Smooth muscle cell (in vitro differentiated cells): Measurements from ENCODE around the gene RND3. TPM values are rescaled to one million over a fixed set of nuclear protein-coding genes. Genes with fewer than 3 reads are reported as not detected.

Source experiments
- DNase-seq: peaks from one replicate; lab custom pipeline; 2025; ENCODE audit not compliant: unreplicated experiment; lab: John Stamatoyannopoulos, UW
- H2AFZ ChIP-seq: fragments of 200-600 bp; sonication (generic); 2 replicates; pipeline ENCODE4 v1.6.0; 2016; ENCODE audit warnings: antibody characterized with exemption, low read depth, mild to moderate bottlenecking
- H3F3A ChIP-seq: fragments of 200-600 bp; sonication (generic); 2 replicates; pipeline ENCODE4 v1.6.0; 2017; ENCODE audit warnings: antibody characterized with exemption, low read depth
- H3K27ac ChIP-seq: fragments of 200-600 bp; sonication (generic); 2 replicates; pipeline ENCODE4 v1.5.1; 2016; ENCODE audit warnings: low read depth, mild to moderate bottlenecking
- H3K27me3 ChIP-seq: fragments of 200-600 bp; sonication (generic); 2 replicates; pipeline ENCODE4 v1.6.1; 2016; ENCODE audit warnings: low read depth, mild to moderate bottlenecking
- H3K36me3 ChIP-seq: fragments of 200-600 bp; sonication (generic); 2 replicates; pipeline ENCODE4 v1.5.1; 2016; ENCODE audit warnings: low read depth
- H3K4me1 ChIP-seq: fragments of 200-600 bp; sonication (generic); 2 replicates; pipeline ENCODE4 v1.5.1; 2016; ENCODE audit warnings: low read depth
- H3K4me2 ChIP-seq: fragments of 200-600 bp; sonication (generic); 2 replicates; pipeline ENCODE4 v1.6.0; 2016; ENCODE audit warnings: mild to moderate bottlenecking
- H3K4me3 ChIP-seq: fragments of 200-600 bp; sonication (generic); 2 replicates; pipeline ENCODE4 v1.5.1; 2016; ENCODE audit warnings: mild to moderate bottlenecking
- H3K79me2 ChIP-seq: fragments of 200-600 bp; sonication (generic); 2 replicates; pipeline ENCODE4 v1.6.0; 2016; ENCODE audit warnings: low read depth, mild to moderate bottlenecking
- H3K9ac ChIP-seq: fragments of 200-600 bp; sonication (generic); 2 replicates; pipeline ENCODE4 v1.6.0; 2016; ENCODE audit warnings: low read depth
- H3K9me3 ChIP-seq: fragments of 200-600 bp; sonication (generic); replicated peaks from 2 replicates; pipeline ENCODE4 v1.5.1; 2016; ENCODE audit warnings: low read depth
- H4K20me1 ChIP-seq: fragments of 200-600 bp; sonication (generic); 2 replicates; pipeline ENCODE4 v1.6.0; 2016; ENCODE audit warnings: low read depth
- CTCF ChIP-seq: fragments of 200-600 bp; sonication (generic); IDR thresholded peaks from 2 replicates; pipeline ENCODE4 v1.5.1; 2017; ENCODE audit warnings: borderline replicate concordance, mild to moderate bottlenecking, antibody characterized with exemption; ENCODE audit not compliant: insufficient read depth, poor library complexity, severe bottlenecking
- WGBS: methylation state at CpG from one replicate; pipeline ENCODE4 v1.1.7; 2016; ENCODE audit warnings: low lambda C conversion rate; 5-methylcytosine and 5-hydroxymethylcytosine counted together
- polyA plus RNA-seq: library from polyadenylated mRNA; unstranded; fragments of >200 nt; fragmentation: Nextera tagmentation; extraction: Ambion mirVana; gene quantifications from 2 replicates; pipeline ENCODE4 v1.2.1, GENCODE V29; 2016
- total RNA-seq: library from RNA; depleted of rRNA; stranded (reverse); fragments of >200 nt; gene quantifications from 2 replicates; pipeline ENCODE4 v1.2.3, GENCODE V29; 2014

Gene RND3
- total and polyA plus RNA-seq, 2 experiments from 2014 or later = 125 to 256 TPM

- Histone ChIP-seq H4K20me1 (no peaks in the 10 kb centered on the region), H3K9me3 (no peaks in the 10 kb centered on the region), H3F3A (peaks cover 5% of the 10 kb centered on the region), H3K9ac (peak overlapping the region; percentile 91), H3K27me3 (no peaks in the 10 kb centered on the region), H3K27ac (peak overlapping the region; percentile 100), H3K36me3 (no peaks in the 10 kb centered on the region), H3K4me2 (peak overlapping the region; percentile 47), H2AFZ (no peak overlapping the region), H3K4me1 (peaks cover 25% of the 10 kb centered on the region), H3K79me2 (no peaks in the 10 kb centered on the region), H3K4me3 (no peak overlapping the region)
- TF ChIP-seq CTCF = no peak
- DNase-seq = no peak
These were observed 39.4 kb upstream of the RND3 start for GRCh38 chr2:150526827-150527226.

GRCh38 chr2:150526006-150526405 lies 38.5 kb upstream of the RND3 start:
- Histone ChIP-seq H3K27me3 (no peaks in the 10 kb centered on the region), H2AFZ (no peak overlapping the region), H3K79me2 (no peaks in the 10 kb centered on the region), H3F3A (peaks cover 5% of the 10 kb centered on the region), H3K9ac (peak overlapping the region; percentile 91), H3K36me3 (no peaks in the 10 kb centered on the region), H3K4me3 (no peak overlapping the region), H3K27ac (peak overlapping the region; percentile 100), H3K9me3 (no peaks in the 10 kb centered on the region), H3K4me2 (no peak overlapping the region), H3K4me1 (peaks cover 25% of the 10 kb centered on the region), H4K20me1 (no peaks in the 10 kb centered on the region)
- DNase-seq = no peak
- no peak for TF ChIP-seq CTCF
- whole genome bisulfite sequencing = 79% methylated on average over 1 of the region's 1 CpG

- no peak for TF ChIP-seq CTCF
- Histone ChIP-seq H3K27me3 (no peaks in the 10 kb centered on the region), H4K20me1 (no peaks in the 10 kb centered on the region), H3K4me1 (peaks cover 7% of the 10 kb centered on the region), H3K4me3 (no peak overlapping the region), H3K36me3 (no peaks in the 10 kb centered on the region), H2AFZ (no peak overlapping the region), H3K9ac (no peak overlapping the region), H3K79me2 (no peaks in the 10 kb centered on the region), H3K9me3 (no peaks in the 10 kb centered on the region), H3K27ac (no peak overlapping the region), H3K4me2 (no peak overlapping the region), H3F3A (peaks cover 5% of the 10 kb centered on the region)
- no peak for DNase-seq
- WGBS = 88% methylated on average over 4 of the region's 4 CpGs
These were observed 34.8 kb upstream of the RND3 start for GRCh38 chr2:150522269-150522668.

- 64% methylated on average over 4 of the region's 4 CpGs for WGBS
- Histone ChIP-seq H3K4me1 (peaks cover 1% of the 10 kb centered on the region), H3K79me2 (no peaks in the 10 kb centered on the region), H4K20me1 (no peaks in the 10 kb centered on the region), H3K36me3 (no peaks in the 10 kb centered on the region), H3F3A (peaks cover under 1% of the 10 kb centered on the region), H2AFZ (no peak overlapping the region), H3K27me3 (no peaks in the 10 kb centered on the region), H3K4me3 (no peak overlapping the region), H3K9ac (no peak overlapping the region), H3K27ac (peak overlapping the region; percentile 6), H3K9me3 (no peaks in the 10 kb centered on the region), H3K4me2 (no peak overlapping the region)
- no peak for DNase-seq
- TF ChIP-seq CTCF = no peak
These were observed 33.6 kb upstream of the RND3 start for GRCh38 chr2:150520887-150521664.
